ENCODE measurements around the gene ENTPD1.

ENTPD1 gene

GRCh38 chr10:95864906-95865813 lies 109.2 kb downstream of the ENTPD1 start:
- no peaks in the 10 kb centered on the region for H3K27me3 ChIP-seq (ENCODE audit: insufficient read depth, poor library complexity, severe bottlenecking)
- no peaks in the 10 kb centered on the region; the same call in 1 of the 2 replicates for H3K36me3 ChIP-seq (ENCODE audit: low read depth)
- TF ChIP-seq CTCF (IDR thresholded peaks at IDR 0.05; ENCODE audit: poor library complexity, severe bottlenecking) = peak; percentile 69
- no peak for DNase-seq (ENCODE audit: low spot score)
- no peak overlapping the region for H3K4me3 ChIP-seq (ENCODE audit: severe bottlenecking)
- ATAC-seq (ENCODE audit: low read depth) = peak; percentile 87
- H3K4me1 ChIP-seq (ENCODE audit: insufficient read depth, poor library complexity, severe bottlenecking) = no peaks in the 10 kb centered on the region
- no peaks in the 10 kb centered on the region for H3K9me3 ChIP-seq (ENCODE audit: severe bottlenecking)
- no peak overlapping the region for H3K27ac ChIP-seq (ENCODE audit: poor library complexity, severe bottlenecking)

DNA sequence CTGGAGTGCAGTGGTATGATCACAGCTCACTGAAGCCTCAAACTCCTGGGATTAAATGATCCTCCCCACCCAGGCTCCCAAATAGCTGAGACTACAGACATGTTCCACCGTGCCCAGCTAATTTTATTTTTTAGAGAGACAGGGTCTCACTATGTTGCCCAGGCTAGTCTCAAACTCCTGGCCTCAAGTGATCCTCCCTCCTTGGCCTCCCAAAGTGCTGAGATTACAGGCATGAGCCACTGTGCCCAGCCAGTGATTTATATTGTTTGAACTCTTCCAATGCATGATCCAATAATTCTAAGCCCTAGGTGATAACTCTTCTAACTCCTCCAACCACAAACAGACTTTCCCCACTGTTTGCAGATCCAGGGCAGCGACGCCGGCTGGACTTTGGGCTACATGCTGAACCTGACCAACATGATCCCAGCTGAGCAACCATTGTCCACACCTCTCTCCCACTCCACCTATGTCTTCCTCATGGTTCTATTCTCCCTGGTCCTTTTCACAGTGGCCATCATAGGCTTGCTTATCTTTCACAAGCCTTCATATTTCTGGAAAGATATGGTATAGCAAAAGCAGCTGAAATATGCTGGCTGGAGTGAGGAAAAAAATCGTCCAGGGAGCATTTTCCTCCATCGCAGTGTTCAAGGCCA lies 110.0 kb downstream of the ENTPD1 start:
- DNase-seq (ENCODE audit: low spot score) (no peak), ATAC-seq (ENCODE audit: low read depth) (no peak)
- TF ChIP-seq CTCF (IDR thresholded peaks at IDR 0.05; ENCODE audit: poor library complexity, severe bottlenecking) = no peak
- Histone ChIP-seq H3K4me1 (ENCODE audit: insufficient read depth, poor library complexity, severe bottlenecking) (no peaks in the 10 kb centered on the region), H3K27ac (ENCODE audit: poor library complexity, severe bottlenecking) (no peak overlapping the region), H3K4me3 (ENCODE audit: severe bottlenecking) (no peak overlapping the region), H3K36me3 (ENCODE audit: low read depth) (no peaks in the 10 kb centered on the region; the same call in 1 of the 2 replicates), H3K9me3 (ENCODE audit: severe bottlenecking) (no peaks in the 10 kb centered on the region), H3K27me3 (ENCODE audit: insufficient read depth, poor library complexity, severe bottlenecking) (no peaks in the 10 kb centered on the region)

GRCh38 chr10:95866467-95866842 lies 110.5 kb downstream of the ENTPD1 start:
- H3K9me3 ChIP-seq (ENCODE audit: severe bottlenecking) = no peaks in the 10 kb centered on the region
- DNase-seq (ENCODE audit: low spot score) = no peak
- H3K4me1 ChIP-seq (ENCODE audit: insufficient read depth, poor library complexity, severe bottlenecking) = no peaks in the 10 kb centered on the region
- no peak overlapping the region for H3K27ac ChIP-seq (ENCODE audit: poor library complexity, severe bottlenecking)
- H3K4me3 ChIP-seq (ENCODE audit: severe bottlenecking) = no peak overlapping the region
- no peaks in the 10 kb centered on the region; the same call in 1 of the 2 replicates for H3K36me3 ChIP-seq (ENCODE audit: low read depth)
- ATAC-seq (ENCODE audit: low read depth) = no peak
- H3K27me3 ChIP-seq (ENCODE audit: insufficient read depth, poor library complexity, severe bottlenecking) = no peaks in the 10 kb centered on the region
- TF ChIP-seq CTCF (IDR thresholded peaks at IDR 0.05; ENCODE audit: poor library complexity, severe bottlenecking) = no peak

GRCh38 chr10:95867866-95868265 lies 111.9 kb downstream of the ENTPD1 start:
- H3K4me1 ChIP-seq (ENCODE audit: insufficient read depth, poor library complexity, severe bottlenecking) = no peaks in the 10 kb centered on the region
- H3K4me3 ChIP-seq (ENCODE audit: severe bottlenecking) = no peak overlapping the region
- H3K9me3 ChIP-seq (ENCODE audit: severe bottlenecking) = no peaks in the 10 kb centered on the region
- H3K27ac ChIP-seq (ENCODE audit: poor library complexity, severe bottlenecking) = no peak overlapping the region
- H3K27me3 ChIP-seq (ENCODE audit: insufficient read depth, poor library complexity, severe bottlenecking) = no peaks in the 10 kb centered on the region
- ATAC-seq (ENCODE audit: low read depth) = no peak
- no peak for DNase-seq (ENCODE audit: low spot score)
- no peaks in the 10 kb centered on the region; the same call in 1 of the 2 replicates for H3K36me3 ChIP-seq (ENCODE audit: low read depth)
- TF ChIP-seq CTCF (IDR thresholded peaks at IDR 0.05; ENCODE audit: poor library complexity, severe bottlenecking) = no peak

Measured in RWPE2 (cell line).